NCI-H2081 treated with DMSO at 0.1 percent for 48 hours (cell line): Measurements from ENCODE around the gene ITGBL1.

ENCODE experiments used
- DNase-seq: peaks from one replicate; lab custom pipeline; 2025; lab: John Stamatoyannopoulos, UW

Gene ITGBL1

DNA sequence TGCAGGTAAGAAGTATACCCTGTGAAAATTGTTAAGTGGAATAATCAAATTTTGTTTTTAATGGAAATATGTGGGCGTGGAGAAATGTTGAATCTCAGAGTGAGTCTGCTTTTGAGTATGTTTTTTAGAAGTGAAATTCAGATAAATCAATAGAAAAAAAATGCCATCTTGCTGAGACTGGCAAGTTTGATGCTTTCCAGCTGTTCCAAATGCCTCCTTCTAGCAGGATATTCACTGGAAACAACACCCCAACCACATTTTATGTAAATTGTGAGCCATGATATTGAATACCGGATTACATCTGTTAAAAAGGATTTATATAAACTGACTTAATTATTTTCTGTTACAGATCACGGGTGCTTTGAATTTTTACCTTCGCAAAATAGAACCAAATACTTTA is 115.4 kb downstream of the ITGBL1 start:
- no peak for DNase-seq

DNA sequence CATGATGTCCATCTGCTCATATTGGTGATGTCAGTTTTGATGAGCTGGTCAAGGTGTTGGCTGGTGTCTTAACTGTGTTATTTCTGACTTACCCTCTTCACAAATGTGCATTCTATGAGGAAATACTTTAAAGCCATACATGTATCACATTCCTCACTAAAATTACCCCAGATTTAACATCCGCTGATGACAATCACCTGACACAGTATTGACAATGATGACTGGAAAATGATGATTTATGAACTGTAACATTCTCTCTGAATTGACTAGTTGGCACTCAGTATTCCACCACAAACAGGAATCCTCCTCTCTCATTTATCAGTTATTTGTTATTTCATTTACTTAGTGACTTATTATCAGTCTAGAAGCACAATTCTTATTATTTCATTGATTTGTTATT is 117.3 kb downstream of the ITGBL1 start:
- no peak for DNase-seq

DNA sequence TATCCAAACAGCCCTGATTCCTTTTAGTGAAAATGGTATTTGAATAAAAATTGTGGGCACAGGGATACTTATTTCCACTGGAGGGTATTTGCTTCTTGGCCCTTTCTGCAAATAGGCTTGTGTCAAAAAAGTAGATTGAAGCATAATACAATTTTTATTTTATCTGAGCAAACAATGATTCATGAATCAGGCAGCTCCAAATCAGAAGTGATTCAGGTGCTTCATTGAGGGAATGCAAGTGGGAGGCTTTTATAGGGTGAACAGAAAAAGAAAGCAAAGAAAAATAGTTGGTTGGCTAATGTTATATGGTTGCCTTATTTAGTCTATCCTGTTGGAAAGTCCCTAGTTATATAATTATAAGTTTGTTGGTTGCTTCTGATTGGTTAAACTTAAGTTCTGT is 117.9 kb downstream of the ITGBL1 start:
- DNase-seq = no peak

DNA sequence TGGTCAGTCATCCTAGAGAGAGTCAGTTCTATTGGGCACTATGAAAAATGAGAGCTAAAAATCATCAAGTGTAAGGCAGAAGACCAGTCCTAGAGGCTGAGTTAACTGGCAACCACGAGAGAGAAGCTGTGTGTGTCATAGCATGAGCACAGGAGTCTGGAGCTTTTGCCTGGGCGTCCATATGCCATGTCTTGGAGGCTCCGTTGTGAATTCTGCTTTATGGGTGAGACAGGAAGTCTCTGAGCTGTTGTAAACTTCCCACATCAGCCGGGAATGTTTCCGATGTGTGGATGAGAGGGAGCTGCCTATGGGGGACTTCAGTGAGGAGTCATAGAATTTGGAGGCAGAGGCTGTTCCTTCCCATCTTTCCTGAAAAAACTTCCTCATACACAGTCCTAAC is 120.0 kb downstream of the ITGBL1 start:
- no peak for DNase-seq

DNA sequence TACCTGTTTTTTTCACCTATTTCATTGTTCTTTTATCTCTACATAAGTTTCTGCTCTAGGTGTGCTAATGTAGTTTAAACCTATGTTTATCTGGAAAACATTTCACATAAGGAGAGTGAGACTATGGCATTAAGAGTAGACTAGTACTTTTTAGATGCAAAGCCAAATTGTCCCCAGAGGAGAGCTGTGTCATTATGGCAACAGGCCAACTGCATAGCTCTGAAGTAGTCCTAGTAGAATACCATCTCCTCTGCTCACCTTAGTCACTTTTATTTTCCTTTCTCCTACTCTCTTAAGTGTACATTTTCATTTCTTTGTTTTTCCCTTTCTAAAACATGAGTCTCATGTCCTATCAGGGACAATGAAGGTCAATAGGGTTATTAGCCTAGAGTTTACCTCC is 123.1 kb downstream of the ITGBL1 start:
- DNase-seq = no peak

DNA sequence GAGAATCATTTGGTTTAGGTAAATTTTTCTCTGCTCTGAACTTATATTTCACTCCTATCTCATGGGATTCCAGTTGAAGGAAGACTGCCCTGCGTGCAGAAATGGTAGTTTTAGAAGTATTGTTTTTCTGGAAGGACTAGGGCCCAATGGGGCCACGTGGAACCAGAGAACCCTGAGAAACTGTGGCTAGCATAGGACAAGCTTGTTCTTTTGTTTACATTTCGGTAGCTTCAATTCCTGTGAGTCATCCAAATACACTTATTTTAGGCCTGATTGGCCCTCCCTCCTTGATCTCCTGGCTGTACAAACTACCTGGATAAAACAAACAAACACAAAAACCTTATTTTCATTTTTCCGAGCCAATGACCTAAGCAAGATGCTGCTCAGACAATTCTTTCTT is 124.0 kb downstream of the ITGBL1 start:
- no peak for DNase-seq

DNA sequence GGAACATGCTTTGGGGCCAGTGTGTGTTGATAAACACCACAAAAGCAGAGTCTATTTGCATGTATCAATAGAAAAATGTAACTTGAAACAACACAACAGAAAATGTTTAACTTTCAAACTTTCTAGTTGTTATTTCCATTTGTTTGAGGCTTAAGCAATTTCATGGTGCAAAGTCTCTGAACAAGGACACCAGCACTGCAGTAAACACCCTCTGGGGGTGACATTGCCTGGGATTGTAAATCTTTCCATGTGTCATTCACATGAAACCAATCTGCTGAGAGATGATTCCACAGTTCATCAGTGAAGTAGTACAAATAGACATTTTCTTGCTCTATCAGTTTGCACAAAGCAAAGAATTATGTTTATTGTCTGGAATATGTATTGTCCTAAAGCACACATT is 124.5 kb downstream of the ITGBL1 start:
- no peak for DNase-seq

DNA sequence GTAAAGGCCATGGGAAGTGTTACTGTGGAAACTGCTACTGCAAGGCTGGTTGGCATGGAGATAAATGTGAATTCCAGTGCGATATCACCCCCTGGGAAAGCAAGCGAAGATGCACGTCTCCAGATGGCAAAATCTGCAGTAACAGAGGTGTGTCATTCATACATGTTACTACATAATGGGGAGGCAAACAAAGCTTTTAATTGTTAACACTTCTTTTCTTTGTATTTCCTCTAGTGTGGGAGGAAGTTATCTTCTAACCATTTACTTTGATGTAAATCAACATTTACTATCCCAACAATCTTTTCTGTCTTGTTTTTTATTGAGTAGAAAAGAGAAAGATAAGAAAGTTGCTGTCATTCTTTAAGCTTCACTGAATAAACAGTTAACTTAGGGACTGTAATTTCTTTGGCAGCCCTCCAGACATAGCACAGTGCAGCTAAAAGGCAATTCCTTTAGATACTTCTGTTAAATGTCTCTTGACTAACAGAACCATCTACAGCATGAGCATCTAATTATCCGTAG is 126.9 kb downstream of the ITGBL1 start:
- DNase-seq = no peak

DNA sequence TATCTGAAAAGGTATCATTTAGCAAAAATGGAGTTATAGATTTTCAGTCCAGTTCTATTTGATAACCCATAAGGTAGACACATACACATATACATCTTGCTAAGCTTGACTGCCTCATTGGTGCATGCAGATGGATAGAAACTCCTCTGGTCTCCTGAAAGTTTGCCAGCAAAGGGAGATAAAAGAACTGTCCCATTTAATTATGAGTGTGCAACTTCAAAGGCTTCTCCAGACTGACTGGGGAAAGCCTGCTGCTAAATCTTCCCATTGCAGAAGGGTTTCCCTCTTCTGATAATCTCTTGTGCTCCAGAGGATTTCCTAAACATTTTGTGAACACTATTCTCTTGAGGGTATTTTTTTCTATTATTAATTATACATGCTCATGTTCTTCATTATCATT is 131.9 kb downstream of the ITGBL1 start:
- DNase-seq = no peak

DNA sequence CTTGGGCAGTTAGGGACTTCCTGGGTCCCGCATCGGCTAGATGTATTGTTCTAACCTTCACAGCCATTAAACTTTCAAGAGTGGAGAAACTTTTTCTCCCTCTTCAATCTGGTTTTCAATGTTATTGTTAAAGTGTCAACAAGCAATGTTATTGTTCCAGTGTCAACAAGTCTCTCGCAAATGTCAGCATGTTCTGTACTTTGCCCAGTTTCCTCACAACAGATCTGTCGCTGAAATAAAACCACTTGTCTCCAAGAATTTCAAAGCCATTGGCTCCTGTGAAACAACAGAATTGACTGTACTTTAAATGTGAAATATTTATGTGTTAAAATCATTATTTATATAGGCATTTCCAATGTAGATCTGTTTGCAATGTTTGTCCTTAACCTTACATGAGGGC is 138.0 kb downstream of the ITGBL1 start:
- DNase-seq = no peak

DNA sequence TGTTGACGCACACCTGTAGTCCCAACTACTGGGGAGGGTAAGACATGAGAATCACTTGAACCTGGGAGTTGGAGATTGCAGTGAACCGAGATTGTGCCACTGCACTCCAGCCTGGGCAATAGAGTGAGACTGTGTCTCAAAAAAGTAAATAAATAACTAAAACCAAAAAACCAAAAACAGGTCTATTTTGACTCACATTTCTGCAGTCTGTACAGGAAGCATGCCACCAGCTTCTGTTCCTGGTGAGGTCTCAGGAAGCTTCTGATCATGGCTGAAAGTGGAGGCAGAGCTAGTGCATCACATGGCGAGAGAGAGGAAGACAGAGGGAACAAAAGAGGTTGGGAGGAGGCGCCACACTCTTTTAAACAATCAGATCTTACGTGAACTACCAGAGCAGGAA is 142.5 kb downstream of the ITGBL1 start:
- no peak for DNase-seq

DNA sequence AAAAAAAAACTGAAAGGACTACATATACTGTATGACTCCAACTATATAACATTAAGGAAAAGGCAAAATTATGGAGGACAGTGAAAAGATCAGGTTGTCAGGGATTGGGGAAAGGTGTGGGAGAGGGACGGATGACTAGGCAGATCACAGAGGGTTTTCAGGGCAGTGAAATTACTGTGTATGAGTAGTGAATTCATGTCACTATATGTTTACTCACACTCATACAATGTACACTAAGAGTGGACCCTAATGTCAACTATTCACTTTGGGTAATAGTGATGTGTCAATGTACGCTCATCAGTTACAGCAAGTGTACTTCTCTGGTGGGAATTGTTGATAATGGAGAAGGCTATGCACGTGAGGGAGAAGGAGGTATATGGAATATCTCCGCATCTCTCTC is 144.3 kb downstream of the ITGBL1 start:
- no peak for DNase-seq

DNA sequence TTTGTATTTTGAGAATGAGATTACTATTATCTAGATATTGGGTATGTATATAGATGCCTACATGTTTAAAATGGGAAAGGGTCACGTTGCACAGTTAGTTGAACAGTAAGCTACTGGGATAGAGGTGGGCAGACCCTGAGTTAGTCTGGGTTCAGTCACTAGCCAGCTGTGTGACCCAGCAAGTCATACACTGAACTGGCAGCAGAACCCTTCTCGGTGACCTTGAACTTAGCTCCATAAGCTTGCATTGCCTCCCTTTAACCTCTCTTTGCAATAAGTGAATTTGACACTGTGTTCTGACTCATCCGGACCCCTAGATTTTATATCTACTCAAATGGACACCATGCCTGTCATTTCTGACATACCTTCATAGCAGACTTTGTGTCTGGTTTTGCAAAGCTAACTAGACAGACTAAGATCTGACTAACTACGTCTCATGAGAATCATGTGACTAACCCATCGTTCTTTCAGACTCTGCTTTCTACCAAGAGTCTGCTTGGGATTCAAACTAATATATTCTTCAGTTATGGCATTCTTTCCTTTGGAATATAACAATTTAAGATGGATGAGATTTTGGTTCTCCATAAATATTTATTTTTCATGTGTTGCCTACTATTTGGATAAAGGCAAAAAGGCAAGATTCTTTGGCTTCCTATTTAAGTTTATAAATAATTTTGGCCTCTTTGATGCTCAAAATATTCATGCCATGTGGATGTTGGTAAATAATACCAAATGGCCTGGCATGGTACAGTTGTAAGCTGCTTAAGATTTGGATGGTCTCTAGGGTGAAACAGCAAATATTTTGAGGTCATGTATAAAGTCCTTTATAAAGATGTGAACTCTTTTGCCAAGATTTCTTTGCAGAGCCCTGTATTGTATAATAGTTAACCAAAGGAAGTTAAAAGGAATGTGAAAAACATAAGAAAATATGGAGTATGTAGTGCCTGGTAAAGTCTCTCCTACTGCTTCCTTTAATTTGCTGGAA is 159.3 kb downstream of the ITGBL1 start:
- DNase-seq = no peak

DNA sequence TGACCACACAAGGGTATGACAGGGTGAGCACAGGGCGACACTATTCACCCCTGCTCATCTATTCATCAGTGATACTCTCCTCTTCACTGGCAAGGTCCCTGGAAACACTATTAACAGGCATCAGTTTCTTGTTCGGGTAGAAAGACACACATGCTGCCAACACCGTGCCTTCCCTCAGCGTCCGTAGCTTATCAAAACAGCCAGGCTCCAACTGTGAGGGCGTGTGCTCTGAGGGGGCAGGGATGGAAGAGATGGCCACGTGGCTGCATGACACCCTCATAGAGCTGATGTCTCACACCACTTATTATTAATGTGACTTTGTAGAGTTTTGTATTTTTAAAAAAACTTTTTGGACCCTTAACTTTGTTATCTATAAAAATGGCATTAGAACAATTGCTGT is 160.3 kb downstream of the ITGBL1 start:
- DNase-seq = no peak

DNA sequence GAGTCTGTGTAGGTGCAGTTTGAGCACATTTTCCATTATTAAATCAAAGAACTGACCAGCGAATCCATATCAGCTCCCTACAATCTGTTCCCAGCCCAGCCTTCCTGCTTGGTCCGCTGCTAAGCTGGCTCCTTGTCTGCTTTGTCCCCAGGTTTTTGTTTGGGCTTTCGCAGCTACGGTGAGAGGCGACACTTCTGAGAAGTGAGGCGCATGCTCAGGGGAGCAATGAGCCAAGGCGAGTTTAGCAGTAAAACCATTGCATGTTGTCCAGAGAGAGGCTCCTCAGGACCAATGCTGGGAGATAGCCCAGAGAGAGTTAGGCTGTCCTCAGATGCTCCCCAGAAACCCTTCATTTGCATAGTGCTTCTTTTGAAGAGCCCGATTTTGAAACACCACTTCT is 162.0 kb downstream of the ITGBL1 start:
- no peak for DNase-seq

DNA sequence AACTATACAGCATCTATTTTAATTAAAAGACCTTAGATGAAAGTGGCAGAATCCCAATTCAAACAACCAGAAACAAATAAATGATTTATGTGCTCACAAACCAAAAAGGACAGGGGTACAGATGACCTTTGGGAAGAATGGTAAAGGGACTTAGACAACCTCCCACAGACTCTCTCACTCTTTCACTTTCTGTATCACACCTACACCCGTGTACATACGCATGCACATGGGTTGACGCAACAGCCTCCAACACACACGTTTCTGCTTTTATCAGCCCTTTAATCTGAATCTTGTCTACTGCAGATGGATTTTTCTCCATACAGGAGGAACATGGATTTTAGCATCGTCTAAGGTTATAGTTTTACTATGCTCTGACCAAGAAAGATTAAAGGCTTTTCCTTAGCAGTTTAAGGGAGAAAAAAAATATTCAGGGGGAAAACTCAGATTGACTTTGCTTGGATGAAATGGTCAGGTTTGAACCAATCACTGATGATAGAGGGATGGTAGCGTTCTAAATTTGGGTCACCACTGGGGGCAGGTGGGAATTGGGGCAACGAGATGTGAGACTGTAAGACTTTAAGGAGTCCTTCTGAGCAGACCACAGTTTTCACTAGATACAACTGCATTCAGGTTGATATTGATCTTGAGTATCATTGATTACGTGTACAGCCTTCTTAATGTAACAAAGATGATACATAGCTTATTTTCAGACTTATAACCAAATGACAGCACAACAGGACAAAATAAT is 166.1 kb downstream of the ITGBL1 start:
- DNase-seq = no peak

DNA sequence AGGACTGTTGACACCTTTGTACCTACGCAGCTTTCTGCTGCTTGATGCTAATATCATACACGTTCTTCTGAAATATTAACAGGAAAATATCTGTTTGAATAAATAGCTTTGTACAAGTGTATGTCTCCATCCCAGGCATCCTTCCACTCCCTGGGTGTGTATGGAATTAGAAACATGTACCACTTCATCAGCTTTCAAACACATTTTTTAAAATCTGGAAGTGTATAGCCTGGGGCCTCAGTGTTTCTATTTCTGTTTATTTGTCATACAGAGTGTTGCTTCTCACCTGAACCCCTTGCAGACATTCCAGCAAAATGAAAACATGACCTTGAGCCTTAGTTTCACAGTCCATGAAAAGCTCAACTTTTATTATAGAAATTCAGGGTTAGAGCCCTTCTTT is 168.6 kb downstream of the ITGBL1 start:
- DNase-seq = no peak

DNA sequence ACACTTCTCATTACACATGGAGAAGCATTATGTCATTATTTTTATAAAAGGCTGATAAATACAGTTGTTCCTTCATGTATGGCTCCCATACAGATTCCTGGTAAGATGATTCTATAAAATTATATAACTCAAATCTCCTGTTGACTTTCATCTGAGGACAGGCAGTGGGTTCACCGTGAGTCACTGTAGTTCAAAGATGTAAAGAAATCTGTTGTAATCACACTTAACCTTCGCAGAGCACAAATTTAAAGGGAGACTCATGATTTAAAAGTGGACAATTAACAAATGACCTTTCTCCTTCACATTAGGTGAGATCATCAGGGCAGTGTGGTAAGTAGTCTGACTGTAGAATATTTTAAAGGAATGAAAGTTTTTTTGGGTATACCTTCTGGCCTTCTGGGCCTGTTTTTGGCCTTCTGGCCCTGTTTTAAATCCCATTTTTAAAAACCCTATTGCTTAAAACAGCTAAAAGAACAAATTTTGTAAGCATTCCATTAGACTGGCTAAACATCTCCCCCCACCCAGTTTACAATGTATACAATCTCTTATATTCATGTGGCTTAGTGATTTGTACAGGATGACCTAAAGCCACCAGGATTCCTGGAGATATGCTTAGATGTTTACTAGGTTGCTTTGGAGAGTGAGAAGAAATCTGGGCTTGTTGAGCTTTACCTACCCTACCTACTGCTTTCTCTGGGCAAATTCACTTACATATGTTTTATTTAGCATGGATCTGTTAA is 171.2 kb downstream of the ITGBL1 start:
- no peak for DNase-seq

DNA sequence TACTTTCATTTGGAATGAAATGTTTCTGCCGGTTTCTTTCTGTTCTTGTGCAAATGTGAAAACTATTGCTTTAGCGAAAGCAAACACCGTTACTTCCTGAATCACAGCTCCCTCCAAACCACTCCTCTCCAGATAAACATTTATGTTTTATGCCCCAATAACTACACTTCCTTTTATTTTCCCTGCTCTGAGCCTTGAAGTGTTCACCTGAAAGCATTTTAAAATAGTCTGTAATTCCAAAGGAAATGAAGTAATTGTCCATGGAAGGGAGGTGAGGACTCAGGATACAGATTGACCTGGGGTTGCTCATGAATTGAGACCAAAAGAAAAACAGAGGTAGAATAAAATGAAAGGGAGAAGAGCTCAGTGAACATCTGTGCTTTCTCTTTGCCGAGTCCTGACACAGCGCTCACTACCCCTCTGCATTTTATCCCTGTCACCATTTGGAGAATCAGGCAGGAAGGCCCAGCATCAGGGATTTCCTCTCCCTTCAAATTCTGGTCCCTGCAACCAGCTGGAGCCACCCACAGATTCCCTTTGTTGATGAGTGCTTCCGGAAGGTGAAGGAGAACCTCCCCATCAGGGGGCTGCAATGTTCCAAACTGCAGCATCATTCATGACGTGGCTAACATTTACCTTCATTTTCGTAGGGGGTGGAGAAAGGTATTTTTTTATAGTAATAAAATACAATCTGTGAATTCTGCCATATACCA is 171.9 kb downstream of the ITGBL1 start:
- peak; percentile 81 for DNase-seq

DNA sequence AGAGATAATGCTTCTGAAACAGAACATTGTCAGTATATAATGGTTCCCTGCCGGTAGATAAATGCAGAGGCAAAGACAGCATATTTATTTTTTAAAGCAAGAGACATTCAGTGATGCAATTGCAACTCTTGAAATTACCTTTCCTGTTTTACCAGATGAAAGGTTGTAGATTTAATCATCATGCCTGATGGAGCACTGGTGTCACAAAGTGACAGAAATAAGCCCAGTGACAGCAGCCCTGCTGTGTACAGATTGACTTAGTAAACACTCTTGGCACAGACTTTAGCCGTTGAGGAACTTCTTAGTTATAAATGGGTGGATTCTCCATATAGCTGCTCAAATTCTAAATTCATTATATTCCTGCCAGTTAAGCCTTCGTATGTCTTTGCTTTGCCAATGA is 172.5 kb downstream of the ITGBL1 start:
- peak; percentile 81 for DNase-seq

DNA sequence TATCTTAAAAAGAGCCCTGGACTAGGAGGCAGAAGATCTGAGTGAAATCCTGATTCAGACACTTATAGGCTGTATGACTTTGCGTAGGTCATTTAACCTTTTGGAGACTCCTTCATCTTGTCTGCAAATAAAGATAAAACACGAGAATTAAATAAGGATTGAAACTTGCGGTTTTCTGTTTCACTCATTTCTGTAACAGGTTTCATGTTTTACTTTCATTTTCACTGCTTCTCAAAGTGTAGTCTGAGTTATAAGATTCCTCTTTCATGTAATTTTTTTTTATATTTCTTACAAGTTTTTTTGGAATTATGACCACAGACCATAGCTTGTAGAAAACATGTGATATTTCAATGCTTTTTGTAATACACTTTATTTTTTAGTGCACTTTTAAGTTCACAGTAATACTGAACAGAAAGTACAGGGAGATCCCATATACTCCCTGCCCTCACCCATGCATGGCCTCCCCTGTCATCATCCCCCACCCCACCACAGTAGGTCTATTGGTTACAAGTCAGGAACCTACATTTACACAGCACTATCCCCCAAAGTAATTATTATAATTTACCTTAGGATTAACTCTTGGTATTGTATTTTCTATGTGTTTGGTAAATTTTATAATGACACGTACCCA is 174.6 kb downstream of the ITGBL1 start:
- no peak for DNase-seq
